SU-DHL-6 (cell line): ENCODE measurements around the gene GID4.

Experiments
- H2AFZ ChIP-seq: fragments of 200-600 bp; sonication (generic); 2 replicates; pipeline ENCODE4 v1.6.1; 2014; ENCODE audit warnings: low read depth, mild to moderate bottlenecking, moderate library complexity, mixed read lengths, antibody characterized with exemption, low read length; ENCODE audit not compliant: severe bottlenecking
- H3F3A ChIP-seq: fragments of 200-600 bp; shearing (Covaris generic); 2 replicates; pipeline ENCODE4 v1.6.0; 2016; ENCODE audit warnings: antibody characterized with exemption, mild to moderate bottlenecking; ENCODE audit not compliant: insufficient read depth
- H3K27ac ChIP-seq: fragments of 200-600 bp; sonication (generic); 2 replicates; pipeline ENCODE4 v1.5.1; 2016; ENCODE audit warnings: low read depth, mild to moderate bottlenecking, low read length, moderate library complexity, mixed read lengths
- H3K27me3 ChIP-seq: fragments of 200-600 bp; sonication (generic), shearing (Covaris generic); 2 replicates; pipeline ENCODE4 v1.6.0; 2014; ENCODE audit warnings: mild to moderate bottlenecking, low read length
- H3K36me3 ChIP-seq: fragments of 200-600 bp; sonication (generic); 2 replicates; pipeline ENCODE4 v1.6.1; 2014; ENCODE audit warnings: mild to moderate bottlenecking, low read length, mixed read lengths
- H3K4me2 ChIP-seq: fragments of 300-600, 200-600 bp; shearing (Covaris generic), sonication (generic); 2 replicates; pipeline ENCODE4 v1.6.0; 2014; ENCODE audit warnings: low read length, low read depth, mild to moderate bottlenecking; ENCODE audit not compliant: poor library complexity, severe bottlenecking
- H3K4me3 ChIP-seq: fragments of 200-600 bp; sonication (generic); 2 replicates; pipeline ENCODE4 v1.5.1; 2014; ENCODE audit warnings: antibody characterized with exemption, low read length, mild to moderate bottlenecking, mixed read lengths; ENCODE audit not compliant: insufficient read depth, poor library complexity, severe bottlenecking
- H3K79me2 ChIP-seq: fragments of 200-600 bp; sonication (generic); 2 replicates; pipeline ENCODE4 v1.6.1; 2014; ENCODE audit warnings: mild to moderate bottlenecking, low read length, moderate library complexity; ENCODE audit not compliant: insufficient read depth
- H3K9ac ChIP-seq: fragments of 200-600 bp; sonication (generic); 2 replicates; pipeline ENCODE4 v1.7.0; 2014; ENCODE audit warnings: mild to moderate bottlenecking, low read length
- H3K9me2 ChIP-seq: fragments of 200-600 bp; sonication (generic); replicated peaks from 2 replicates; pipeline ENCODE4 v1.6.1; 2014; ENCODE audit warnings: low read length; ENCODE audit not compliant: insufficient read depth
- H3K9me3 ChIP-seq: fragments of 200-600 bp; sonication (generic); 2 replicates; pipeline ENCODE4 v1.6.1; 2014; ENCODE audit warnings: low read length, mixed read lengths; ENCODE audit not compliant: insufficient read depth
- H4K20me1 ChIP-seq: fragments of 200-600 bp; sonication (generic); 2 replicates; pipeline ENCODE4 v1.6.1; 2014; ENCODE audit warnings: low read depth, mild to moderate bottlenecking, antibody characterized with exemption, low read length, moderate library complexity, mixed read lengths
- CTCF ChIP-seq: fragments of 200-600 bp; sonication (generic); IDR thresholded peaks from one replicate; pipeline ENCODE4 v1.5.1; 2017; ENCODE audit warnings: antibody characterized with exemption, mild to moderate bottlenecking, low read length, moderate library complexity; ENCODE audit not compliant: insufficient read depth, poor library complexity, severe bottlenecking
- EZH2phosphoT487 ChIP-seq: fragments of 200-600 bp; sonication (generic), shearing (Covaris generic); conservative IDR thresholded peaks from 2 replicates; pipeline ENCODE4 v1.6.1; 2018; ENCODE audit warnings: mild to moderate bottlenecking, antibody characterized with exemption, low read length, moderate library complexity, mixed read lengths

Gene GID4

GRCh38 chr17:18042983-18043382 lies 3.8 kb downstream of the GID4 start:
- no peaks in the 10 kb centered on the region for H3K36me3 ChIP-seq
- no peak overlapping the region for H3K4me3 ChIP-seq
- H3K79me2 ChIP-seq, result peaks cover 17% of the 10 kb centered on the region
- no peaks in the 10 kb centered on the region for H3K9me3 ChIP-seq
- no peak overlapping the region for H3K27ac ChIP-seq
- H3K27me3 ChIP-seq, result no peaks in the 10 kb centered on the region
- H4K20me1 ChIP-seq, result no peaks in the 10 kb centered on the region
- H3K4me2 ChIP-seq, result no peak overlapping the region
- no peak overlapping the region for H3K9ac ChIP-seq
- TF ChIP-seq CTCF, result no peak
- no peak for TF ChIP-seq EZH2phosphoT487
- H3K9me2 ChIP-seq, result no peaks in the 10 kb centered on the region
- no peak overlapping the region for H2AFZ ChIP-seq
- peaks cover 4% of the 10 kb centered on the region; the same call in 1 of the 2 replicates for H3F3A ChIP-seq

- no peak for TF ChIP-seq EZH2phosphoT487
- no peak for TF ChIP-seq CTCF
- Histone ChIP-seq H3F3A (no peaks in the 10 kb centered on the region), H3K27ac (no peak overlapping the region), H4K20me1 (no peaks in the 10 kb centered on the region), H3K36me3 (no peaks in the 10 kb centered on the region), H3K27me3 (no peaks in the 10 kb centered on the region), H3K9me2 (no peaks in the 10 kb centered on the region), H3K4me2 (no peak overlapping the region), H3K79me2 (peaks cover 14% of the 10 kb centered on the region), H3K4me3 (no peak overlapping the region), H3K9ac (no peak overlapping the region), H3K9me3 (no peaks in the 10 kb centered on the region), H2AFZ (no peak overlapping the region)
Measured at GRCh38 chr17:18043491-18043890, 4.3 kb downstream of the GID4 start.

- Histone ChIP-seq H3K9me2 (no peaks in the 10 kb centered on the region), H3K9ac (no peak overlapping the region), H4K20me1 (no peaks in the 10 kb centered on the region), H3K4me3 (no peak overlapping the region), H3K9me3 (no peaks in the 10 kb centered on the region), H3F3A (no peaks in the 10 kb centered on the region), H3K4me2 (no peak overlapping the region), H3K27me3 (no peaks in the 10 kb centered on the region), H3K36me3 (no peaks in the 10 kb centered on the region), H2AFZ (no peak overlapping the region), H3K27ac (no peak overlapping the region), H3K79me2 (peaks cover 14% of the 10 kb centered on the region)
- TF ChIP-seq EZH2phosphoT487 (no peak), CTCF (no peak)
Measured at GRCh38 chr17:18044609-18045008, 5.4 kb downstream of the GID4 start.
